GM18951 (cell line): Measurements from ENCODE around the gene PCDHA6.
"Not testable (repeated sequence)": the region's sequence is repeated elsewhere in the genome, so short reads cannot be mapped to it uniquely, and the experiment has no call there.

Source experiments
- POLR2A ChIP-seq: IDR thresholded peaks from 4 replicates; pipeline ENCODE4 v1.6.1; 2011; ENCODE audit warnings: mild to moderate bottlenecking; ENCODE audit not compliant: insufficient read length, insufficient read depth; ENCODE audit errors: extremely low read depth
- in situ Hi-C: fragments of 300-500 bp; cut with MboI; formaldehyde crosslinking; loops from one replicate; pipeline ENCODE4 v1.12.0; 2022; ENCODE audit warnings: low sequenced_read_pairs, mixed read lengths, inconsistent platforms; ENCODE audit not compliant: unreplicated experiment

Gene PCDHA6

GRCh38 chr5:140827704-140828361, at the start of gene PCDHA6:
PCDHA6 (plus strand) TSS chr5:140827960; CDS start chr5:140828092, 132 bp downstream.
- no peak for TF ChIP-seq POLR2A
- in situ Hi-C loops = no loop called here

- in situ Hi-C loops = no loop called here
- no peak for TF ChIP-seq POLR2A
These were observed 47.2 kb upstream of the PCDHA6 start for GRCh38 chr5:140780512-140780911.

- TF ChIP-seq POLR2A = no peak
- in situ Hi-C loops = no loop called here
These were observed 41.7 kb upstream of the PCDHA6 start, which contains the start of gene PCDHA1 for GRCh38 chr5:140785905-140786686. PCDHA1 (plus strand) TSS chr5:140786140.

GRCh38 chr5:140787422-140787821, 40.3 kb upstream of the PCDHA6 start:
- in situ Hi-C loops = not testable (repeated sequence)

- in situ Hi-C loops = not testable (repeated sequence)
These were observed 39.8 kb upstream of the PCDHA6 start for GRCh38 chr5:140787849-140788504.

GRCh38 chr5:140791089-140791488, 36.7 kb upstream of the PCDHA6 start:
- no peak for TF ChIP-seq POLR2A
- in situ Hi-C loops = no loop called here

GRCh38 chr5:140794595-140795258, 33.0 kb upstream of the PCDHA6 start, which contains the start of gene PCDHA2:
PCDHA2 (plus strand) TSS chr5:140794852.
- in situ Hi-C loops = no loop called here
- TF ChIP-seq POLR2A = no peak

- in situ Hi-C loops = no loop called here
- no peak for TF ChIP-seq POLR2A
These were observed 32.5 kb upstream of the PCDHA6 start for GRCh38 chr5:140795259-140795641.

- in situ Hi-C loops = not testable (repeated sequence)
These were observed 31.6 kb upstream of the PCDHA6 start for GRCh38 chr5:140796072-140796717.

- in situ Hi-C loops = no loop called here
- no peak for TF ChIP-seq POLR2A
These were observed 31.1 kb upstream of the PCDHA6 start for GRCh38 chr5:140796718-140797095.

- in situ Hi-C loops = no loop called here
- no peak for TF ChIP-seq POLR2A
These were observed 26.8 kb upstream of the PCDHA6 start, which contains the start of gene PCDHA3 for GRCh38 chr5:140800816-140801493. PCDHA3 (plus strand) TSS chr5:140801057.

GRCh38 chr5:140801494-140801841, 26.3 kb upstream of the PCDHA6 start:
- no peak for TF ChIP-seq POLR2A
- in situ Hi-C loops = no loop called here

GRCh38 chr5:140802381-140802780, 25.4 kb upstream of the PCDHA6 start:
- in situ Hi-C loops = not testable (repeated sequence)
